Measurements from ENCODE around the gene CDH23. TPM values are rescaled to one million over a fixed set of nuclear protein-coding genes. Genes with fewer than 3 reads are reported as not detected.

CDH23 gene
- total RNA-seq, 2 donors from 2014 or later: 1.4 to 1.6 TPM

DNA sequence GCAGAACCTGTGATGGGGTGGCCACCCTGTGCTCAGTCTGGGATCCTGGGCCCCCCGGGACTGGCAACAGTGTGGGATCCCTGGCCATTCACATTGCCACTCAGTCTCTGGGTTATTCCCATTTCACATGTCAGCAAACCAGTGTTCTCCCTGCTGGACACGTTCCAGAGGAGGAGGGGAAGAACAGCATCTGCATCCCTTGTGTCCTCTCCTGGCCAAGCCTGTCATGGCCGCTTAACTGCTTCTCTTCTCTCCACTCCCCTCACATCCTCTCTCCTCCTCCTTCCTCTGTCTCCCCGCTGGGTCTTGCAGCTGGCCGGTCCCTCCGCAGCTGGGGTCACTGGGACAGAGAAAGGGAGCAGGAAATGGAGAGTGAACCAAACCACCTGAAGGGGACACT, 248.5 kb downstream of the CDH23 start:
- Histone ChIP-seq H3K9ac (ENCODE audit: low read depth in 2 of 2, low read length in 2 of 2) (no peak overlapping the region), H3K27me3 (no peaks in the 10 kb centered on the region), H3K27ac (no peak overlapping the region), H3K4me1 (no peaks in the 10 kb centered on the region), H3K36me3 (no peaks in the 10 kb centered on the region), H3K4me3 (no peak overlapping the region), H3K9me3 (no peaks in the 10 kb centered on the region)
- intact Hi-C loops (cut with DNase I): no loop called here
- TF ChIP-seq, protein P1, sequence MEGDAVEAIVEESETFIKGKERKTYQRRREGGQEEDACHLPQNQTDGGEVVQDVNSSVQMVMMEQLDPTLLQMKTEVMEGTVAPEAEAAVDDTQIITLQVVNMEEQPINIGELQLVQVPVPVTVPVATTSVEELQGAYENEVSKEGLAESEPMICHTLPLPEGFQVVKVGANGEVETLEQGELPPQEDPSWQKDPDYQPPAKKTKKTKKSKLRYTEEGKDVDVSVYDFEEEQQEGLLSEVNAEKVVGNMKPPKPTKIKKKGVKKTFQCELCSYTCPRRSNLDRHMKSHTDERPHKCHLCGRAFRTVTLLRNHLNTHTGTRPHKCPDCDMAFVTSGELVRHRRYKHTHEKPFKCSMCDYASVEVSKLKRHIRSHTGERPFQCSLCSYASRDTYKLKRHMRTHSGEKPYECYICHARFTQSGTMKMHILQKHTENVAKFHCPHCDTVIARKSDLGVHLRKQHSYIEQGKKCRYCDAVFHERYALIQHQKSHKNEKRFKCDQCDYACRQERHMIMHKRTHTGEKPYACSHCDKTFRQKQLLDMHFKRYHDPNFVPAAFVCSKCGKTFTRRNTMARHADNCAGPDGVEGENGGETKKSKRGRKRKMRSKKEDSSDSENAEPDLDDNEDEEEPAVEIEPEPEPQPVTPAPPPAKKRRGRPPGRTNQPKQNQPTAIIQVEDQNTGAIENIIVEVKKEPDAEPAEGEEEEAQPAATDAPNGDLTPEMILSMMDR (IDR thresholded peaks at IDR 0.05): no peak
- DNase-seq: no peak

- H3K27me3 ChIP-seq: no peaks in the 10 kb centered on the region
- H3K9me3 ChIP-seq: no peaks in the 10 kb centered on the region
- intact Hi-C loops (cut with DNase I): no loop called here
- H3K4me1 ChIP-seq: no peaks in the 10 kb centered on the region
- H3K9ac ChIP-seq (ENCODE audit: low read depth in 2 of 2, low read length in 2 of 2): no peak overlapping the region
- H3K4me3 ChIP-seq: no peak overlapping the region
- TF ChIP-seq, protein P1 (IDR thresholded peaks at IDR 0.05): no peak
- H3K36me3 ChIP-seq: no peaks in the 10 kb centered on the region
- DNase-seq: no peak
- H3K27ac ChIP-seq: no peak overlapping the region
These were observed 249.3 kb downstream of the CDH23 start for GRCh38 chr10:71646037-71646436.

GRCh38 chr10:71646592-71647292, 250.0 kb downstream of the CDH23 start:
- intact Hi-C loops (cut with DNase I): no loop called here
- TF ChIP-seq, protein P1 (IDR thresholded peaks at IDR 0.05): no peak
- no peaks in the 10 kb centered on the region for H3K27me3 ChIP-seq
- H3K4me3 ChIP-seq: no peak overlapping the region
- no peak for DNase-seq
- no peak overlapping the region for H3K27ac ChIP-seq
- H3K9ac ChIP-seq (ENCODE audit: low read depth in 2 of 2, low read length in 2 of 2): no peak overlapping the region
- H3K36me3 ChIP-seq: no peaks in the 10 kb centered on the region
- no peaks in the 10 kb centered on the region for H3K9me3 ChIP-seq
- H3K4me1 ChIP-seq: no peaks in the 10 kb centered on the region

DNA sequence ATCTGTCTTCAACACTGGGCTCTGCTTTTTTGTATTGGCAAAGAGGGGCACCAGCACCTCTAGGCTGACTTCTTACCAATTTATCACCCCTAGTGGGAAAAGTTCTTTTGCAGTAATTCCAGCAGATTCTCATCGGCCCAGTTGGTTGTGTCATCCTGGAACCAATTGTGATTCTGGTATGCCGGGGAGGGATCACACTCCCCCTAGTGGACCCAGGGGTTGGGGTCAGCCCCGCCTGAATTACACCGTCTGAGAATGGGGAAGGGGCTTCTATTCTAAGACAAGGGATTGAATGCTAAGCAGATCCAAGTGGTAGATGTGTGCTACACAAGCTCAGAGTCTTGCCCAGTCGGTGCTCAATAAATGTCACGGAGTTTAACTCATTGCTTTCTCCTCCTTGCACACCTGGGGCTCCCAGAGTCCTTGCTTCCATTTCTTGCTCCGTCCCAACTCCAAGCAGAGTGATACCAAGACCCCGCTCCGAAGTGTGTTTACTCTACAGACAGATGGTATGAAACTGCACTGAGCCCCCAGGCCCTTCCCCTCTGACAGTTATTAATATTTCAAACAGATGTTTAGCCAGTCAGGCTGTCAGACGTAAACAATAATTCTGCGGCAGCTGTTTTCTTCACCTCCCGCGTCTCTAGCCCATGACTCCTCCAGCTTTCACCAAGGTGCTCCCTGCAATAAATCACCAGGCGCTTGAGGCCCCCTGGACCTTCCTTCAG, 251.0 kb downstream of the CDH23 start:
- intact Hi-C loops (cut with DNase I): no loop called here
- Histone ChIP-seq H3K9ac (ENCODE audit: low read depth in 2 of 2, low read length in 2 of 2) (no peak overlapping the region), H3K36me3 (no peaks in the 10 kb centered on the region), H3K4me3 (no peak overlapping the region), H3K27me3 (no peaks in the 10 kb centered on the region), H3K9me3 (no peaks in the 10 kb centered on the region), H3K4me1 (no peaks in the 10 kb centered on the region), H3K27ac (no peak overlapping the region)
- no peak for DNase-seq
- TF ChIP-seq, protein P1 (IDR thresholded peaks at IDR 0.05): no peak

DNA sequence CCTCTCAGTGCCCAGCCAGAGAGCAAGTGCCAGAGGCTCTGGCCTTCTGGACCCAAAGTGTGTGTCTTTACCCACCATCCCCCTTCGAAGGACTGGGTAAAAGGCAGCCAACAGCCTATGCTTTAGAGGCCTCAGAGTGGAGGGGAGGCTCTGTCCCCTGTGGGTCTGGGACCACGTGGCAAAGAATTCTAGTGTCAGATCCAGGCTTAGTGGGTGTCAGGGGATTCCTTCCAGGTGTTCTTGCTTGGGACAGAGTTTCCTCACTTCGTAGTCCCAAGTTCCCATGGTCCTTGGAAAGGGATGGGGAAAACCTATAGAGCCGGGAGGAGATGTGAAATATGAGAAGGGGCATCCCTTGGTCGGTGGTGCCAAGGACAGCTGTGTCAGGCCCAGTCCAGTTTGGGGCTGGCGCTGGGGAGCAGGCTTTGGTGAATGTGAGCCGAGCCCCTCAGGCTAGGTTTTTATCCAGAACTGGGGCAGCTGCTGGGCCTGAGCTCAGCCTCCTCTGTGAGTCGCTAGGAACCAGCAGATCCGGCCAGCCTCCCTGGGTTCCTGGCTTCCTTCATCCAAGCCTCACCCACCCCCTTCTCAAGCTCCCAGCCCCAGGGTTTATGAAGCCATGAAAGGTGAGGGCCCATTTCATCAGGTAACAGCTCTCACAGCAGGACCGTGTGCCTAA, 251.7 kb downstream of the CDH23 start:
- no peak overlapping the region for H3K4me3 ChIP-seq
- intact Hi-C loops (cut with DNase I): no loop called here
- H3K4me1 ChIP-seq: no peaks in the 10 kb centered on the region
- no peak overlapping the region for H3K27ac ChIP-seq
- TF ChIP-seq, protein P1 (IDR thresholded peaks at IDR 0.05): no peak
- H3K36me3 ChIP-seq: no peaks in the 10 kb centered on the region
- H3K27me3 ChIP-seq: no peaks in the 10 kb centered on the region
- H3K9ac ChIP-seq (ENCODE audit: low read depth in 2 of 2, low read length in 2 of 2): no peak overlapping the region
- no peak for DNase-seq
- H3K9me3 ChIP-seq: no peaks in the 10 kb centered on the region

Measured in colonic mucosa (tissue), 4 donors.